K562 (cell line): ENCODE measurements around the gene PPT1. TPM values are rescaled to one million over a fixed set of nuclear protein-coding genes. Genes with fewer than 3 reads are reported as not detected.

ENCODE experiments used
- ATF6 ChIP-seq: sonication (generic); formaldehyde crosslinking; IDR thresholded peaks from 2 replicates; pipeline ENCODE4 v1.4.0; 2020; ENCODE audit warnings: mild to moderate bottlenecking, missing genetic modification reagents
- CTCFL ChIP-seq: IDR thresholded peaks from 2 replicates; pipeline ENCODE4 v1.6.1; 2011; ENCODE audit warnings: borderline replicate concordance, low read depth, mild to moderate bottlenecking, moderate library complexity, low read length; ENCODE audit not compliant: insufficient read depth, poor library complexity, severe bottlenecking
- E2F3 ChIP-seq: fragments of 250-450 bp; sonication (Bioruptor Pico); IDR thresholded peaks from 2 replicates; pipeline ENCODE4 v1.4.0; 2020; ENCODE audit warnings: mild to moderate bottlenecking
- ELK3 ChIP-seq: fragments of 450-650 bp; formaldehyde crosslinking; IDR thresholded peaks from 2 replicates; pipeline ENCODE4 v1.4.0; 2020; ENCODE audit warnings: mild to moderate bottlenecking
- JUNB ChIP-seq: fragments of 450-650 bp; formaldehyde crosslinking; conservative IDR thresholded peaks from 2 replicates; pipeline ENCODE4 v1.4.0; 2020; ENCODE audit warnings: mild to moderate bottlenecking
- MBD1 ChIP-seq: fragments of 250-450 bp; sonication (Bioruptor Pico); IDR thresholded peaks from 2 replicates; pipeline ENCODE4 v1.8.0; 2022; ENCODE audit warnings: inconsistent platforms
- MEIS2 ChIP-seq: fragments of 450-650 bp; IDR thresholded peaks from 2 replicates; pipeline ENCODE4 v1.6.1; 2014; ENCODE audit warnings: mild to moderate bottlenecking; ENCODE audit not compliant: partially characterized antibody
- MXI1 ChIP-seq: IDR thresholded peaks from 2 replicates; pipeline ENCODE4 v1.6.1; 2011; ENCODE audit warnings: low read depth, mild to moderate bottlenecking, improper control_type of control experiment, low read length
- PHF21A ChIP-seq: fragments of 450-650 bp; IDR thresholded peaks from 2 replicates; pipeline ENCODE4 v1.6.1; 2017; ENCODE audit warnings: low read depth, borderline replicate concordance
- ZNF407 ChIP-seq: fragments of 450-650 bp; IDR thresholded peaks from 2 replicates; pipeline ENCODE4 v1.6.1; 2016; ENCODE audit warnings: low read depth
- polyA plus RNA-seq, 8 experiments: library from polyadenylated mRNA; depleted of rRNA in 4 of 8; stranded (reverse) in 5 of 8; unstranded in 3 of 8; fragments of >200 nt; fragmentation: Nextera tagmentation in 2 of 8; fragmentation: Illumina TruSeq in 1 of 8; extraction: Ambion mirVana in 2 of 8; extraction: Trizol in 1 of 8; gene quantifications; 2 replicates each; pipeline versions ENCODE4 v1.2.1 to v1.2.3, GENCODE V29; 2011 to 2014; ENCODE audit warnings: inconsistent platforms in 1 of 8, missing spikeins in 1 of 8
- total RNA-seq, 7 experiments: library from RNA; depleted of rRNA in 6 of 7; stranded (reverse); fragments of >200 nt in 6 of 7; fragmentation: Illumina TruSeq in 2 of 7; extraction: Trizol in 2 of 7; gene quantifications; 2 replicates each; pipeline versions ENCODE4 v1.2.1 to v1.2.3, GENCODE V29; 2011 to 2021; ENCODE audit warnings: low replicate concordance in 1 of 7

PPT1 gene
- total and polyA plus RNA-seq, 9 of the 15 experiments (the other 6 are each of a cell fraction or from before 2014, with no cell fraction given): 72.2 to 285 (median 143) TPM

GRCh38 chr1:40057310-40058030, 39.6 kb downstream of the PPT1 start (continued):
- TF ChIP-seq CTCFL (no peak), ZNF407 (no peak), ATF6 (CRISPR knock-in tag) (0 out of 2 replicates have a peak, but pooled peaks have one; percentile 74), JUNB (CRISPR knock-in tag) (no peak; the same call in 1 of the 2 replicates), PHF21A (no peak), MBD1 (CRISPR knock-in tag) (no peak), E2F3 (CRISPR knock-in tag) (no peak), MEIS2 (peak; percentile 97), ELK3 (CRISPR knock-in tag) (0 out of 2 replicates have a peak, but pooled peaks have one; percentile 69), MXI1 (no peak; the same call in 1 of the 2 replicates)
